ENCODE measurements around the gene TRIP11.

Gene TRIP11

DNA sequence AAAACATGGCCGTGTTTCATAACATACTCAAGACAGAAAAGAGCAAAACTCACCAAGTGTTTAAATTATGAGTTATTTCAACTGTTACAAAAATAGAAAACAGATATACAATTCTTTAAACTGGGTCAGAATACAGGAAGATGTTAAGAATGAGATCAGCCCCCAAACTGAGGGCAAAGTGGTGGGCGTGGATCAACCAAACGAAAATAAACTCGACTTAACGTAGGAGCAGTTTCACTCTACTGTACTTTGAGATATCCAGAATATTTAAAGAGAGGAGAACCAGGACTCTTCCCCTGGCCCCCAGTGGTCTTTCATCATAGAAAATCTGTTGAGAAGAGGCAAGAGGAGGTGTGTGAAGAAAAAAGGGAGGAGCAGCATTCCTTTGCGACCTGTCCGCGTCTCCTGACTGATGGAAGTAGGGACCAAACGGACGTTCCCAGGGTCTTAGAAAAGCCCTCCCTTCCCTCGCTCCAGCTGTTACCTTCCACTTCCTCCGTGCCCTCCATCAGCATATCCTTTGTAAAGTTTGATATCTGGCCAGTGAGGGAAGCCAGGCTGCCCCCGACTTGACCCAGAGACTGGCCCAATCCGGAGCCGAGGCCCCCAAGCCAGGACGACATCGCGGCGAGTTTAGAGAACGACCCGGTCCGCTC, 668 bp downstream of the TRIP11 start:
- Histone ChIP-seq H3K27ac (ENCODE audit: low read depth in 2 of 2, low read length in 2 of 2) (peak overlapping the region; percentile 94 to 96), H3K9ac (ENCODE audit: low read depth in 1 of 2, low read length in 2 of 2) (peak overlapping the region; percentile 97 to 99), H3K9me3 (ENCODE audit: control insufficient read depth in 2 of 2, low read length in 2 of 2) (no peaks in the 10 kb centered on the region), H3K27me3 (ENCODE audit: control insufficient read depth in 2 of 2, insufficient read depth in 2 of 2, low read length in 2 of 2) (no peaks in the 10 kb centered on the region), H3K4me3 (ENCODE audit: low read length in 2 of 2) (peak overlapping the region; percentile 96 to 97), H3K4me1 (ENCODE audit: control insufficient read depth in 2 of 2, insufficient read depth in 2 of 2, low read length in 2 of 2) (peaks cover 14 to 16% of the 10 kb centered on the region in 2 donors), H3K36me3 (ENCODE audit: control insufficient read depth in 2 of 2, insufficient read depth in 2 of 2, low read length in 2 of 2) (no peaks in the 10 kb centered on the region)

DNA sequence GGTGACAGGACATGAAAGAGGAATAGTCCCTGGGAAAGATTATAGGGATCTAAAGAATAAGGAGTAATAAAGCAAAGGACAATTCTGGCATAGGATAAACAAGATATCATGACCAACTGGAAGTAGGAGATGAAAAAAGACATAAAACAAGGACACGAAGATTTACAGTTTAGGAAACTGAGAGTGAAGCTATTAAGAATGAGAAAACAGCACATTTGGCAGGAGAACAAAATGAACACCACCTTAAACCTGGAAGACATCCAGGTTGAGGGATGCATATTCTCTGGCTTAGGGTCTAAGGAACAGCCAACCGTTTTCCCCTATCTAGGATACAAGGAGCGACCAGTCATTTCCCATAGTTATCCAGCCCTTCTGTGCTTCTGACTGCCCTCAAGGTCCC, 1.9 kb downstream of the TRIP11 start:
- Histone ChIP-seq H3K27ac (ENCODE audit: low read depth in 2 of 2, low read length in 2 of 2) (no peak overlapping the region), H3K4me3 (ENCODE audit: low read length in 2 of 2) (peak overlapping the region; percentile 6 to 97), H3K4me1 (ENCODE audit: control insufficient read depth in 2 of 2, insufficient read depth in 2 of 2, low read length in 2 of 2) (peaks cover 14 to 16% of the 10 kb centered on the region in 2 donors), H3K9ac (ENCODE audit: low read depth in 1 of 2, low read length in 2 of 2) (peak overlapping the region in 1 of 2 donors; percentile 4), H3K27me3 (ENCODE audit: control insufficient read depth in 2 of 2, insufficient read depth in 2 of 2, low read length in 2 of 2) (no peaks in the 10 kb centered on the region), H3K9me3 (ENCODE audit: control insufficient read depth in 2 of 2, low read length in 2 of 2) (no peaks in the 10 kb centered on the region), H3K36me3 (ENCODE audit: control insufficient read depth in 2 of 2, insufficient read depth in 2 of 2, low read length in 2 of 2) (peaks cover 0 to 1% of the 10 kb centered on the region in 2 donors)

DNA sequence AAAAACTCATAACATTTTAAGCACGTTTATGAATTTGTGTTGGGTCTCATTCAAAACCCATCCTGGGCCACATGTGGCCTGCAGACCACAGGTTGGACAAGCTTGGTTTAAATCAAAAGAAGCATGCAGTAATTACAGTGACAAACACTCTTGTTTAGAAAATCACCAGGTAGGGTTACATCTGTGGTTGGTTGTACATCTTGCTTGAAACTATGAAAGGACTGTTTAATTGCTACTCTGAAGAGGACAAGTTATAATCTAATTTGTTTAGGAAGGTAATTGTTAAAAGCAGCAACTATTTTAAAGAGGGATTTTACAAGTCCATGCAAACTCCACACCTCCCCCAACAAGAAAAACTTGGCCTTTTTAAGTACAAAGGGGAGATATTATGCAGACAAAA, 4.0 kb downstream of the TRIP11 start:
- Histone ChIP-seq H3K9ac (ENCODE audit: low read depth in 1 of 2, low read length in 2 of 2) (no peak overlapping the region), H3K9me3 (ENCODE audit: control insufficient read depth in 2 of 2, low read length in 2 of 2) (no peaks in the 10 kb centered on the region), H3K4me1 (ENCODE audit: control insufficient read depth in 2 of 2, insufficient read depth in 2 of 2, low read length in 2 of 2) (peaks cover 9 to 12% of the 10 kb centered on the region in 2 donors), H3K27me3 (ENCODE audit: control insufficient read depth in 2 of 2, insufficient read depth in 2 of 2, low read length in 2 of 2) (no peaks in the 10 kb centered on the region), H3K36me3 (ENCODE audit: control insufficient read depth in 2 of 2, insufficient read depth in 2 of 2, low read length in 2 of 2) (peaks cover 0 to 6% of the 10 kb centered on the region in 2 donors), H3K4me3 (ENCODE audit: low read length in 2 of 2) (no peak overlapping the region), H3K27ac (ENCODE audit: low read depth in 2 of 2, low read length in 2 of 2) (no peak overlapping the region)

DNA sequence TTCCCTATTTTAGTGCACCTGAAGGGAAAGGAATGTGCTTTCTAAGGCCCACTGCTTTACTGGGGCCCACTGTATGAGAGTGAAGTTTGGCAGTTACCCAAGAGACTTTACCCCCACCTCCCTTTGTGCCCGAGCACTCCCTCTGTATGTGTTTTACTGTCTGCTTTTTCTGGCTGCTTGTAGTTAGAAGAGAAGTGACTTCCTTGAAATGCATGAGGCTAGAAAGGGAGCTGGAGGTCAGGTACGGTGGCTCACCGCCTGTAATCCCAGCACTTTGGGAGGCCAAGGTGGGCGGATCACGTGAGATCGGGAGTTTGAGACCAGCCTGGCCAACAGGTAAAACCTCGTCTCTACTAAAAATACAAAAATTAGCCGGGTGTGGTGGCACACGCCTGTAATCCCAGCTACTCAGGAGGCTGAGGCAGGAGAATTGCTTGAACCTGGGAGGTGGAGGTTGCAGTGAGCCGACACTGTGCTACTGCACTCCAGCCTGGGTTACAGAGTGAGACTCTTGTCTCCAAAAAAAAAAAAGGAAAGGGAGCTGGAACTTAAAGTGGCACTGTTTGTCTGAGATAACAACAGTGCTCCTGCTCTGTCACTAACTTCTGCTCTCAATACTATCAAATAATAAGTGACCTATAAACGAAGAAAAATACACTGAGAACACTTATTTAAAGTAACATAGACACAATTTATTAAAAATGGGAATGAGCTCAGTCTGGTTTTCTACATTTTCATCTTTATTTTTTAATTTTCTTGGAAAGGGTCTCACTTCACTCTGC, 5.8 kb downstream of the TRIP11 start:
- Histone ChIP-seq H3K4me3 (ENCODE audit: low read length in 2 of 2) (no peak overlapping the region), H3K9me3 (ENCODE audit: control insufficient read depth in 2 of 2, low read length in 2 of 2) (no peaks in the 10 kb centered on the region), H3K27me3 (ENCODE audit: control insufficient read depth in 2 of 2, insufficient read depth in 2 of 2, low read length in 2 of 2) (no peaks in the 10 kb centered on the region), H3K27ac (ENCODE audit: low read depth in 2 of 2, low read length in 2 of 2) (no peak overlapping the region), H3K9ac (ENCODE audit: low read depth in 1 of 2, low read length in 2 of 2) (no peak overlapping the region), H3K4me1 (ENCODE audit: control insufficient read depth in 2 of 2, insufficient read depth in 2 of 2, low read length in 2 of 2) (peaks cover 6 to 8% of the 10 kb centered on the region in 2 donors), H3K36me3 (ENCODE audit: control insufficient read depth in 2 of 2, insufficient read depth in 2 of 2, low read length in 2 of 2) (peaks cover 3 to 6% of the 10 kb centered on the region in 2 donors)

DNA sequence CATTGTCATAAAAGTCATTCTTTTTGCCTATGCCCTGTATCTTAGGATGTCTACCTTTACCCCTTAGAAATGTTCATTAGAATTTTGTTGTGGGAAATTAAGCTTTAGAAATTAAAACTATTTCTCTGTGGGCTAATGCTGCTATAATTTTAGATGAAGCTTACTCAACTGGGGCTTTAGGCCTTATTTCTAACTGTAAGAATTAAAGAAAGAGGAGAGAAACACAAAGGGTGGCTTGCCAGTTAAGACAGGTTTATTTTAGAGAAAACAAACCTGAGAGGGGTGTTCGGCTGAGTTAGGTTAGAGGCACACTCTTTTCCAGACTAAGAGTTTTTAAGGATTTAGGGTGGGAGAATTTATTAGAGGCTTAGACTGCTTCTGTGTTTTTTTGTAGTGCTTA, 6.4 kb downstream of the TRIP11 start:
- H3K27ac ChIP-seq (ENCODE audit: low read depth in 2 of 2, low read length in 2 of 2) = no peak overlapping the region
- no peaks in the 10 kb centered on the region for H3K9me3 ChIP-seq (ENCODE audit: control insufficient read depth in 2 of 2, low read length in 2 of 2)
- no peak overlapping the region for H3K4me3 ChIP-seq (ENCODE audit: low read length in 2 of 2)
- H3K4me1 ChIP-seq (ENCODE audit: control insufficient read depth in 2 of 2, insufficient read depth in 2 of 2, low read length in 2 of 2) = peaks cover 6 to 8% of the 10 kb centered on the region in 2 donors
- no peak overlapping the region for H3K9ac ChIP-seq (ENCODE audit: low read depth in 1 of 2, low read length in 2 of 2)
- no peaks in the 10 kb centered on the region for H3K27me3 ChIP-seq (ENCODE audit: control insufficient read depth in 2 of 2, insufficient read depth in 2 of 2, low read length in 2 of 2)
- H3K36me3 ChIP-seq (ENCODE audit: control insufficient read depth in 2 of 2, insufficient read depth in 2 of 2, low read length in 2 of 2) = peaks cover 6% of the 10 kb centered on the region in 2 donors

DNA sequence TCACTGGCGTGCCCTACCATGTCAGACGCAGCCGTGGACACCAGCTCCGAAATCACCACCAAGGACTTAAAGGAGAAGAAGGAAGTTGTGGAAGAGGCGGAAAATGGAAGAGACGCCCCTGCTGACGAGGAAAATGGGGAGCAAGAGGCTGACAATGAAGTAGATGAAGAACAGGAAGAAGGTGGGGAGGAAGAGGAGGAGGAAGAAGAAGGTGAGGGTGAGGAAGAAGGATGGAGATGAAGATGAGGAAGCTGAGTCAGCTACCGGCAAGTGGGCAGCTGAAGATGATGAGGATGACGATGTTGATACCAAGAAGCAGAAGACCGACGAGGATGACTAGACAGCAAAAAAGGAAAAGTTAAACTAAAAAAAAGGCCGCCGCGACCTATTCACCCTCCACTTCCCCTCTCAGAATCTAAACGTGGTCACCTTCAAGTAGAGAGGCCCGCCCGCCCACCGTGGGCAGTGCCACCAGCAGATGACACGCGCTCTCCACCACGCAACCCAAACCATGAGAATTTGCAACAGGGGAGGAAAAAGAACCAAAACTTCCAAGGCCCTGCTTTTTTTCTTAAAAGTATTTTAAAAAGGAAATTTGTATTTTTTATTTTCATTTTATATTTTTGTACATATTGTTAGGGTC, 13.2 kb downstream of the TRIP11 start:
- peaks cover 19 to 22% of the 10 kb centered on the region in 2 donors for H3K36me3 ChIP-seq (ENCODE audit: control insufficient read depth in 2 of 2, insufficient read depth in 2 of 2, low read length in 2 of 2)
- no peak overlapping the region for H3K4me3 ChIP-seq (ENCODE audit: low read length in 2 of 2)
- no peak overlapping the region for H3K9ac ChIP-seq (ENCODE audit: low read depth in 1 of 2, low read length in 2 of 2)
- H3K9me3 ChIP-seq (ENCODE audit: control insufficient read depth in 2 of 2, low read length in 2 of 2) = no peaks in the 10 kb centered on the region
- no peaks in the 10 kb centered on the region for H3K4me1 ChIP-seq (ENCODE audit: control insufficient read depth in 2 of 2, insufficient read depth in 2 of 2, low read length in 2 of 2)
- H3K27ac ChIP-seq (ENCODE audit: low read depth in 2 of 2, low read length in 2 of 2) = no peak overlapping the region
- H3K27me3 ChIP-seq (ENCODE audit: control insufficient read depth in 2 of 2, insufficient read depth in 2 of 2, low read length in 2 of 2) = no peaks in the 10 kb centered on the region

DNA sequence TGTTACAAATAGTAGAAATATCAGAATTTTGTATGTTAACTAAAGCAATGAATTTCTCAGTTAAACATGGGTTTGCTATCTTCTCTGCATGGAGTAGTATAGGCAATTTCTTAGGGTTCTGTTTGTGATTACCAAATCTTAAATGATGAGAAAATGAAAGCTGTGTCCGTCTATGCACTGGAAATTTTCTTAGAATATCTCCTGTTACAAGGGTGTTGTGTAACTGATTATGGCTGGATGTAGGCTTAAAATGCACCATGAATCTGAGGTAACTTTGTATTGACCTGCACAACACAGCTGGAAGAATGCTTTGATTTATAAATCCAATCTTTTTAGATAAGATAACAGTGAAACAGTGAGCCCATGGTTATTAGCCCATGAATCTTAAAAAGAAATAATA, 17.8 kb downstream of the TRIP11 start:
- Histone ChIP-seq H3K27ac (ENCODE audit: low read depth in 2 of 2, low read length in 2 of 2) (no peak overlapping the region), H3K4me3 (ENCODE audit: low read length in 2 of 2) (no peak overlapping the region), H3K9me3 (ENCODE audit: control insufficient read depth in 2 of 2, low read length in 2 of 2) (no peaks in the 10 kb centered on the region), H3K9ac (ENCODE audit: low read depth in 1 of 2, low read length in 2 of 2) (no peak overlapping the region), H3K4me1 (ENCODE audit: control insufficient read depth in 2 of 2, insufficient read depth in 2 of 2, low read length in 2 of 2) (no peaks in the 10 kb centered on the region), H3K27me3 (ENCODE audit: control insufficient read depth in 2 of 2, insufficient read depth in 2 of 2, low read length in 2 of 2) (no peaks in the 10 kb centered on the region), H3K36me3 (ENCODE audit: control insufficient read depth in 2 of 2, insufficient read depth in 2 of 2, low read length in 2 of 2) (peaks cover 15 to 30% of the 10 kb centered on the region in 2 donors)

DNA sequence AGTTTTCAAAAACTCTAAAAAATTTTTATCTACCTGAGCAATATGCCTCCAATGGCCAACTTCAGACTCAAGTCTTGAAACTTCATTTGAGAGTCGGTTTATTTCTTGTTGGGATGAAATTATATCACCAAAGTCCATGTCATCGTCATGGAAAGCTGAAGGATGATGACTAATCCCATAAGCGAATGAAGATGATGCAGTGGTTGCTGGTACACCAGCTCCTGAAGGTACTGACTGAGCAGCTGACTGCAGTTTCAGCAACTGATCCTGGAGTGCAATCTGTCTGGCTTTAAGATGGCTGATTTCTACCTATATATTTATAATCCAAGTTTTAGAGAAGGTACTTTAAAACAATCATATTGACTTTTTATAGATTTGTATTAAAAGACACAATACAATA, 18.3 kb downstream of the TRIP11 start:
- Histone ChIP-seq H3K9me3 (ENCODE audit: control insufficient read depth in 2 of 2, low read length in 2 of 2) (no peaks in the 10 kb centered on the region), H3K9ac (ENCODE audit: low read depth in 1 of 2, low read length in 2 of 2) (no peak overlapping the region), H3K4me3 (ENCODE audit: low read length in 2 of 2) (no peak overlapping the region), H3K27ac (ENCODE audit: low read depth in 2 of 2, low read length in 2 of 2) (no peak overlapping the region), H3K36me3 (ENCODE audit: control insufficient read depth in 2 of 2, insufficient read depth in 2 of 2, low read length in 2 of 2) (peaks cover 20 to 30% of the 10 kb centered on the region in 2 donors), H3K4me1 (ENCODE audit: control insufficient read depth in 2 of 2, insufficient read depth in 2 of 2, low read length in 2 of 2) (no peaks in the 10 kb centered on the region), H3K27me3 (ENCODE audit: control insufficient read depth in 2 of 2, insufficient read depth in 2 of 2, low read length in 2 of 2) (no peaks in the 10 kb centered on the region)

DNA sequence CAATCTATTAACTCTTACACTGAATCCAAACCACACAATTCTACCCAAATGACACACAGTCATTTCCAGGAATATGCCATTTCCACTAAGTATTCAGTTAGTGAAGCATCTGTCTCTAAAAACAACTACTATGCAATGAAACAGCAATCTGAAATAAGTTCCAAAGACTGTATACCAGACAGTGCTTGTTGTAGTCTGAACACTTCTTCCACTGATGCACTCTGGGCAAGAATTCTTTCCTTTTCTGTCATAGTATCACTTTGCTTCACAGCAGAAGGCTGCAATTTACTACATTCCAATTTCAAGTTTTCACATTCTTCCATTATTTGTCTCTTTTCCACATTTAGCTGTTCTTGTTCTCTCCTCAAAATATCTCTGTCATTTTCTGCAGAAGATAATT, 25.8 kb downstream of the TRIP11 start:
- peaks cover 50 to 54% of the 10 kb centered on the region in 2 donors for H3K36me3 ChIP-seq (ENCODE audit: control insufficient read depth in 2 of 2, insufficient read depth in 2 of 2, low read length in 2 of 2)

DNA sequence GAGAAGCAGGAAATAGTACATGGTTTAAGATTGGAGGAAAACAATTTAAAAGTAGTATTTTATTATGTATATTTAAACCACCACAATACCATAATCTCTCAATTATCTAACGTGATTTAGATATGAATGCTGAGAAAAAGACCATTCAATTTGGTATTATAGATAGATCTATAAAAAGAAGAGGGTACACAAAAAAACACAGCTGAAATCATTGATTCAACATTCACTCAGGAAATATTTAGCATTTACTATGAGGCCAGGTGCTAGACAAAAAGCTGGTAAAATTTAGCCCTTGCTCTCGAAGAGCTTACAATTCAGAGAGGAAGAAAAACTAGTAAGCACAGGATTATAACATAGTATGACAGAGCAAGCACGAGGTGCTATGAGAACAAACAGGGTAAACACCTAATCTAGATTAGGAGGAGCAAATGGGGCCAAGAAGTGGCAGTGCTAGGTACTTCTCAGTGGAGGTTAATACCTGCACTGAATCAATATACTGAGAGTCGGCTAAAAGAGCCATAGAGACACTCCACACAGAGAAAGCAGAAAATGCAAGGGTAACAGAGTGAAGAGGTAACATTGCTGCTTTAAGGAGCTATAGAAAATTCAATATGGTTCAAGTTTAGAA, 27.6 kb downstream of the TRIP11 start:
- Histone ChIP-seq H3K27me3 (ENCODE audit: control insufficient read depth in 2 of 2, insufficient read depth in 2 of 2, low read length in 2 of 2) (no peaks in the 10 kb centered on the region), H3K9me3 (ENCODE audit: control insufficient read depth in 2 of 2, low read length in 2 of 2) (no peaks in the 10 kb centered on the region), H3K9ac (ENCODE audit: low read depth in 1 of 2, low read length in 2 of 2) (no peak overlapping the region), H3K27ac (ENCODE audit: low read depth in 2 of 2, low read length in 2 of 2) (no peak overlapping the region), H3K4me1 (ENCODE audit: control insufficient read depth in 2 of 2, insufficient read depth in 2 of 2, low read length in 2 of 2) (no peaks in the 10 kb centered on the region), H3K4me3 (ENCODE audit: low read length in 2 of 2) (no peak overlapping the region), H3K36me3 (ENCODE audit: control insufficient read depth in 2 of 2, insufficient read depth in 2 of 2, low read length in 2 of 2) (peaks cover 49 to 60% of the 10 kb centered on the region in 2 donors)

More for the DNA sequence above, 25.8 kb downstream of the TRIP11 start:
- no peaks in the 10 kb centered on the region for H3K9me3 ChIP-seq (ENCODE audit: control insufficient read depth in 2 of 2, low read length in 2 of 2)
- H3K9ac ChIP-seq (ENCODE audit: low read depth in 1 of 2, low read length in 2 of 2) = no peak overlapping the region
- H3K4me3 ChIP-seq (ENCODE audit: low read length in 2 of 2) = no peak overlapping the region
- H3K4me1 ChIP-seq (ENCODE audit: control insufficient read depth in 2 of 2, insufficient read depth in 2 of 2, low read length in 2 of 2) = no peaks in the 10 kb centered on the region
- no peaks in the 10 kb centered on the region for H3K27me3 ChIP-seq (ENCODE audit: control insufficient read depth in 2 of 2, insufficient read depth in 2 of 2, low read length in 2 of 2)
- H3K27ac ChIP-seq (ENCODE audit: low read depth in 2 of 2, low read length in 2 of 2) = no peak overlapping the region

Data from mucosa of rectum (tissue), 2 donors.